HEK293 (cell line): ENCODE results near the gene CSRNP2.

Experiments used
- BCL11A ChIP-seq: fragments of 450-650 bp; formaldehyde crosslinking; IDR thresholded peaks from 2 replicates; pipeline ENCODE4 v1.5.1; 2016; ENCODE audit warnings: low read depth, missing biosample characterization, missing genetic modification characterization
- EGR2 ChIP-seq: fragments of 450-650 bp; formaldehyde crosslinking; IDR thresholded peaks from 2 replicates; pipeline ENCODE4 v1.5.1; 2016; ENCODE audit warnings: low read depth, missing biosample characterization, missing genetic modification characterization
- GLIS1 ChIP-seq: fragments of 450-650 bp; formaldehyde crosslinking; IDR thresholded peaks from 2 replicates; pipeline ENCODE4 v1.5.1; 2016; ENCODE audit warnings: missing biosample characterization, missing genetic modification characterization
- GLIS2 ChIP-seq: fragments of 450-650 bp; formaldehyde crosslinking; IDR thresholded peaks from 2 replicates; pipeline ENCODE4 v1.5.1; 2016; ENCODE audit warnings: missing biosample characterization, missing genetic modification characterization
- HOXA7 ChIP-seq: sonication (generic); formaldehyde crosslinking; IDR thresholded peaks from 2 replicates; pipeline ENCODE4 v1.8.1; 2022; ENCODE audit warnings: missing genetic modification reagents, borderline replicate concordance
- IKZF3 ChIP-seq: fragments of 450-650 bp; IDR thresholded peaks from 2 replicates; pipeline ENCODE4 v1.5.0; 2018; ENCODE audit warnings: missing biosample characterization, mild to moderate bottlenecking, missing genetic modification characterization, moderate library complexity
- OVOL3 ChIP-seq: fragments of 450-650 bp; formaldehyde crosslinking; IDR thresholded peaks from 2 replicates; pipeline ENCODE4 v1.5.1; 2016; ENCODE audit warnings: missing biosample characterization, missing genetic modification characterization
- PATZ1 ChIP-seq: fragments of 450-650 bp; formaldehyde crosslinking; IDR thresholded peaks from 2 replicates; pipeline ENCODE4 v1.5.1; 2016; ENCODE audit warnings: missing biosample characterization, missing genetic modification characterization
- PRDM6 ChIP-seq: fragments of 450-650 bp; formaldehyde crosslinking; IDR thresholded peaks from 2 replicates; pipeline ENCODE4 v1.5.1; 2017; ENCODE audit warnings: missing biosample characterization, missing genetic modification characterization
- SCRT2 ChIP-seq: fragments of 450-650 bp; formaldehyde crosslinking; IDR thresholded peaks from 2 replicates; pipeline ENCODE4 v1.5.1; 2016; ENCODE audit warnings: missing biosample characterization, missing genetic modification characterization
- TCF7L2 ChIP-seq: IDR thresholded peaks from 2 replicates; pipeline ENCODE4 v1.6.1; 2011; ENCODE audit warnings: low read depth, mild to moderate bottlenecking, inconsistent platforms, low read length, moderate library complexity, borderline replicate concordance
- TRIM28 ChIP-seq: IDR thresholded peaks from 2 replicates; pipeline ENCODE4 v1.6.1; 2011; ENCODE audit warnings: low read length, control low read depth, borderline replicate concordance
- TSHZ1 ChIP-seq: fragments of 450-650 bp; formaldehyde crosslinking; IDR thresholded peaks from 2 replicates; pipeline ENCODE4 v1.5.1; 2016; ENCODE audit warnings: missing biosample characterization, missing genetic modification characterization, borderline replicate concordance
- ZNF112 ChIP-seq: fragments of 450-650 bp; formaldehyde crosslinking; IDR thresholded peaks from 2 replicates; pipeline ENCODE4 v1.5.0; 2017; ENCODE audit warnings: missing biosample characterization, missing genetic modification characterization
- ZNF121 ChIP-seq: fragments of 450-650 bp; formaldehyde crosslinking; IDR thresholded peaks from 2 replicates; pipeline ENCODE4 v1.5.1; 2016; ENCODE audit warnings: missing biosample characterization, missing genetic modification characterization
- ZNF140 ChIP-seq: fragments of 450-650 bp; formaldehyde crosslinking; IDR thresholded peaks from 2 replicates; pipeline ENCODE4 v1.5.1; 2016; ENCODE audit warnings: missing biosample characterization, missing genetic modification characterization
- ZNF146 ChIP-seq: fragments of 450-650 bp; formaldehyde crosslinking; IDR thresholded peaks from 2 replicates; pipeline ENCODE4 v1.5.1; 2016; ENCODE audit warnings: missing biosample characterization, missing genetic modification characterization
- ZNF184 ChIP-seq: fragments of 450-650 bp; IDR thresholded peaks from 2 replicates; pipeline ENCODE4 v1.5.1; 2018; ENCODE audit warnings: missing biosample characterization, mild to moderate bottlenecking, missing genetic modification characterization
- ZNF24 ChIP-seq: fragments of 450-650 bp; formaldehyde crosslinking; IDR thresholded peaks from 2 replicates; pipeline ENCODE4 v1.5.1; 2016; ENCODE audit warnings: missing biosample characterization, missing genetic modification characterization
- ZNF391 ChIP-seq: fragments of 450-650 bp; formaldehyde crosslinking; IDR thresholded peaks from 2 replicates; pipeline ENCODE4 v1.5.1; 2016; ENCODE audit warnings: low read depth, missing biosample characterization, missing genetic modification characterization, borderline replicate concordance
- ZNF473 ChIP-seq: fragments of 450-650 bp; formaldehyde crosslinking; IDR thresholded peaks from 2 replicates; pipeline ENCODE4 v1.5.1; 2017; ENCODE audit warnings: missing biosample characterization, missing genetic modification characterization
- ZNF501 ChIP-seq: fragments of 450-650 bp; formaldehyde crosslinking; IDR thresholded peaks from 2 replicates; pipeline ENCODE4 v1.5.1; 2016; ENCODE audit warnings: missing biosample characterization, missing genetic modification characterization
- ZNF530 ChIP-seq: fragments of 450-650 bp; formaldehyde crosslinking; IDR thresholded peaks from 2 replicates; pipeline ENCODE4 v1.5.1; 2016; ENCODE audit warnings: low read depth, missing biosample characterization, missing genetic modification characterization
- ZNF600 ChIP-seq: fragments of 450-650 bp; formaldehyde crosslinking; IDR thresholded peaks from 2 replicates; pipeline ENCODE4 v1.5.1; 2016; ENCODE audit warnings: missing biosample characterization, missing genetic modification characterization
- ZNF629 ChIP-seq: fragments of 450-650 bp; formaldehyde crosslinking; IDR thresholded peaks from 2 replicates; pipeline ENCODE4 v1.5.1; 2017; ENCODE audit warnings: missing biosample characterization, missing genetic modification characterization
- ZNF664 ChIP-seq: fragments of 450-650 bp; formaldehyde crosslinking; IDR thresholded peaks from 2 replicates; pipeline ENCODE4 v1.5.1; 2016; ENCODE audit warnings: missing biosample characterization, missing genetic modification characterization
- ZNF692 ChIP-seq: fragments of 450-650 bp; formaldehyde crosslinking; IDR thresholded peaks from 2 replicates; pipeline ENCODE4 v1.5.1; 2016; ENCODE audit warnings: missing biosample characterization, missing genetic modification characterization
- ZNF704 ChIP-seq: fragments of 450-650 bp; formaldehyde crosslinking; IDR thresholded peaks from 2 replicates; pipeline ENCODE4 v1.5.1; 2016; ENCODE audit warnings: missing biosample characterization, missing genetic modification characterization
- ZNF707 ChIP-seq: fragments of 450-650 bp; formaldehyde crosslinking; IDR thresholded peaks from 2 replicates; pipeline ENCODE4 v1.5.1; 2016; ENCODE audit warnings: missing biosample characterization, missing genetic modification characterization
- ZNF768 ChIP-seq: fragments of 450-650 bp; formaldehyde crosslinking; IDR thresholded peaks from 2 replicates; pipeline ENCODE4 v1.5.1; 2018; ENCODE audit warnings: missing biosample characterization, mild to moderate bottlenecking, missing genetic modification characterization
- ZNF777 ChIP-seq: fragments of 450-650 bp; formaldehyde crosslinking; IDR thresholded peaks from 2 replicates; pipeline ENCODE4 v1.5.1; 2017; ENCODE audit warnings: missing biosample characterization, missing genetic modification characterization, borderline replicate concordance
- ZNF843 ChIP-seq: fragments of 450-650 bp; formaldehyde crosslinking; IDR thresholded peaks from 2 replicates; pipeline ENCODE4 v1.5.1; 2016; ENCODE audit warnings: missing biosample characterization, missing genetic modification characterization
- ZXDB ChIP-seq: fragments of 450-650 bp; formaldehyde crosslinking; IDR thresholded peaks from 2 replicates; pipeline ENCODE4 v1.5.1; 2016; ENCODE audit warnings: missing biosample characterization, missing genetic modification characterization

Gene CSRNP2

GRCh38 chr12:51051787-51052186 is 31.6 kb downstream of the CSRNP2 start (continued):
- TF ChIP-seq ZNF473 (no peak), ZNF501 (tag by site-specific recombination) (no peak), ZNF140 (tag by site-specific recombination) (no peak), ZNF707 (tag by site-specific recombination) (no peak), ZNF184 (tag by site-specific recombination) (no peak), PATZ1 (peak; percentile 51; the same call in 1 of the 2 replicates), ZNF704 (tag by site-specific recombination) (no peak), OVOL3 (tag by site-specific recombination) (no peak), ZNF24 (no peak), ZNF777 (no peak), ZNF146 (no peak), TSHZ1 (tag by site-specific recombination) (peak; percentile 30; the same call in 1 of the 2 replicates), ZNF843 (tag by site-specific recombination) (0 out of 2 replicates have a peak, but pooled peaks have one; percentile 30), ZNF629 (tag by site-specific recombination) (0 out of 2 replicates have a peak, but pooled peaks have one; percentile 18), EGR2 (tag by site-specific recombination) (no peak), ZNF121 (no peak), BCL11A (tag by site-specific recombination) (0 out of 2 replicates have a peak, but pooled peaks have one; percentile 33), GLIS1 (tag by site-specific recombination) (no peak), ZXDB (tag by site-specific recombination) (peak; percentile 81), TCF7L2 (no peak), HOXA7 (CRISPR knock-in tag) (no peak), ZNF391 (tag by site-specific recombination) (no peak), ZNF530 (no peak), ZNF600 (tag by site-specific recombination) (peak; percentile 47; the same call in 1 of the 2 replicates), ZNF664 (tag by site-specific recombination) (no peak; the same call in 1 of the 2 replicates), SCRT2 (tag by site-specific recombination) (no peak), ZNF112 (tag by site-specific recombination) (no peak), PRDM6 (peak; percentile 75), ZNF692 (tag by site-specific recombination) (peak; percentile 68), ZNF768 (tag by site-specific recombination) (no peak), TRIM28 (no peak), GLIS2 (tag by site-specific recombination) (no peak), IKZF3 (tag by site-specific recombination) (no peak)
